KOPT-K1 (cell line): Measurements from ENCODE around the gene GBX1.

ENCODE experiments used
- H3K27ac ChIP-seq: fragments of 200-600 bp; sonication (generic); 2 replicates; pipeline ENCODE4 v1.5.1; 2016; ENCODE audit warnings: antibody characterized with exemption, mild to moderate bottlenecking, low read depth, low read length; ENCODE audit not compliant: poor library complexity, severe bottlenecking
- H3K36me3 ChIP-seq: fragments of 200-600 bp; sonication (generic); 2 replicates; pipeline ENCODE4 v1.5.1; 2017; ENCODE audit warnings: antibody characterized with exemption, mild to moderate bottlenecking, low read length, moderate library complexity; ENCODE audit not compliant: insufficient read depth
- H3K9me3 ChIP-seq: fragments of 200-600 bp; sonication (generic); 2 replicates; pipeline ENCODE4 v1.5.1; 2017; ENCODE audit warnings: antibody characterized with exemption, low read length, mild to moderate bottlenecking; ENCODE audit not compliant: insufficient read depth, poor library complexity, severe bottlenecking

Gene GBX1

GRCh38 chr7:151141311-151141854 is 26.1 kb downstream of the GBX1 start:
- Histone ChIP-seq H3K36me3 (no peaks in the 10 kb centered on the region; the same call in 1 of the 2 replicates), H3K27ac (no peak overlapping the region), H3K9me3 (no peaks in the 10 kb centered on the region)

DNA sequence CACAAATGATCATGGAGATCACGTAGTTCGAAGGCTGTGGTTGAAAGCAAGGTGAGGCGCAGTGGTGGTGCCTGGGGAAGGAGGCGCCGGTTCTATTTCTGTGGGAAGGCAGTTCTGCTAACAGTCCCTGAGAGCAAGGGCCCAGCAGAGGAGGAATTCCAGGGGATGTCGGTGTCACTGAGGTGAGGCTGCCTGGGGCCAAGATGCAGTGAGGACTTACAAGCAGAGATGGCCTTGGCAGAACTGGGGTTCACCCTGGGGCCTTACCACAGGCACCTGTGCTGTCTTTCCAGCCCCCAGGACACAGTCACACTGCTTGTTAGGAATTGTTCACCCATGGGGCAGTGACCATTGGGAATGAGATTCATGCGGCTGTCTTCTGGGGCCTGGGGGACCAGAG is 26.7 kb downstream of the GBX1 start:
- Histone ChIP-seq H3K9me3 (no peaks in the 10 kb centered on the region), H3K27ac (no peak overlapping the region), H3K36me3 (no peaks in the 10 kb centered on the region; the same call in 1 of the 2 replicates)

GRCh38 chr7:151139791-151140190 is 27.7 kb downstream of the GBX1 start:
- Histone ChIP-seq H3K27ac (no peak overlapping the region), H3K36me3 (peaks cover 7% of the 10 kb centered on the region; the same call in 1 of the 2 replicates), H3K9me3 (no peaks in the 10 kb centered on the region)

DNA sequence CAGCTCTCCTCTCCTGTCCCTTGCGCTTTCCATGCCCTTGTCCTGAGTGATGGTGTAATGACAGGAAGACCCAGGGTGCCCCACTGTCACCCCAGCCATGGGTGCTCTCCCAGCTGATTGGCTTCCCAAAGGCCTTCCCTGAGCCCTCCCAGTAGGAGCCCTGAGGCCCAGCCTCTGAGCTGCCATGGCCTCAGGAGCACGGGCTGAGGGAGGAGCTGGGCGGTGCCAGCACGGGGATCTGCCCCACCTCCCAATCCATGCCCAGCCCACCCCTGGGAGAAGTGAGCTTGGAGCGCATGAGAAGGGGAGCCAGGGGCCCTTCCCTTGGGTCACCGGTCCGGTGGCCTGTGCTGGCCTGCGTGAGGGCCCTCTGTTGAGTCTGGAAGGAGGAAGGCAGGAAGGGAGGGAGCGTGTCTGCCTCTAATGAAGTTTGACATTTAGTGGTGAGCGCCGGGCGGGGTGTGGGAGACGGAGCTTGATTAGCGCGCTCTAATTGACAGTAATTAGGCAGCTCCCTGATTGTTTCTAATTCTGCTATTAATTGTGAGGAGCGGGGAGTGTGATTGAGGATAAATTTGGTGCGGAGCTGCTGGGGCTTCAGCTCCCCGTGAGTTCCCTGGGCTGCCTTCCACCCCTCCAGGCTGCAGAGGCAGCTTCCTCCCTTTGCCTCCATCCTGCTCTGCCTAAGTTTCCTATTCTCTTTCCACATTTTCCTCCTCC is 28.3 kb downstream of the GBX1 start:
- Histone ChIP-seq H3K36me3 (peaks cover 7% of the 10 kb centered on the region; the same call in 1 of the 2 replicates), H3K9me3 (no peaks in the 10 kb centered on the region), H3K27ac (no peak overlapping the region)

DNA sequence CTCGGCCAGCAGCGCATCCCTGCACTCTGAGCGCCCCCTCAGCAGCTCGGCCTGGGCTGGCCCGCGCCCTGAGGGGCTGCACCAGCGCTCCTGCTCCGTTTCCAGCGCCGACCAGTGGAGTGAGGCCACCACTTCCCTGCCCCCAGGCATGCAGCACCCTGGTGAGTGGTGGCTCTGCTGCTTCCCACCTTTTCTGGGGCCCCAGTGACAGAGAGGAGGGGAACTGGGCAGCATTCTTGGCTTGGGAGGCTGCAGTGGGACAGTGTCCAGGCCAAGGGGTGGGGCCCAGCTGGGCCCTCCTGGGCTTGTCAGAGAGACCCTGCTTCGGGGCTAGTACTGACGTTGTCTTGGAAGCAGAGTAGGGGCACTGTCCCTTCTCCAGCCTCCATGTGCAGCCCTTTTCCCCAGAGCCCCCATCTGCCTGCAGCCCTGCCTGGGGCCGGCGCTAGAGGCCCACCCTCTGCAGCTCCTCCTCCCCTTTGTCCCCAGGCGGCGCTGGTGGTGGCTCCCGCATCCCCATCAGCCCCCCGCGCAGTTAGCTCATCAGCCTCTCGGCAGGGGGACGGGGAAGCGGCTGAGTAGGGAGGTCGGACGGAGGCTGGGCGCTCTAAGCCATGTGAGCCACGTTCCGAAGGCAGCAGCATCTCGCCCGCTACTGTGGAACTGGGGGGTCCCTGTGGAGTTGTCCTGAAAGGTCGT is 29.2 kb downstream of the GBX1 start:
- H3K9me3 ChIP-seq = no peaks in the 10 kb centered on the region
- peaks cover 7% of the 10 kb centered on the region; the same call in 1 of the 2 replicates for H3K36me3 ChIP-seq
- no peak overlapping the region for H3K27ac ChIP-seq

DNA sequence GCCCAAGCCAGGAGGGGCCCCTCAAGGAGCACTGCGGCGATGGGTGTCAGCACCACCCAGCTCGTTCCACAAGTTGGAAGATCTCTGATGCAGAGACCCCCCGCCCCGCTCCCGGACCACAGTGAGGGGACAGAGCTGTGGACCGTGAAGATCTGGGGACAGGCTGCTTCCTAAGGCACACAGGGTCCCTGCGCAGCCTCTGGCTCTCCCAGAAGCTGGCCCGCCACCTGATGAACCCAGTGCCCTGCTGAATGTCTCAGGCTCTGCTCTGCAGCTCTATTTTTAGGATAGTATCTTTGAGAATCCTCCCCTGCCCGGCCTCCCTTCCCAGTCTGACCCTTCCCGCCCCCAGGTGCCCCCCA is 29.7 kb downstream of the GBX1 start:
- Histone ChIP-seq H3K9me3 (no peaks in the 10 kb centered on the region), H3K27ac (no peak overlapping the region), H3K36me3 (peaks cover 7% of the 10 kb centered on the region; the same call in 1 of the 2 replicates)

GRCh38 chr7:151137076-151137675 is 30.3 kb downstream of the GBX1 start:
- Histone ChIP-seq H3K27ac (no peak overlapping the region), H3K9me3 (no peaks in the 10 kb centered on the region), H3K36me3 (peaks cover 7% of the 10 kb centered on the region; the same call in 1 of the 2 replicates)

- H3K9me3 ChIP-seq = no peaks in the 10 kb centered on the region
- no peak overlapping the region for H3K27ac ChIP-seq
- peaks cover 7% of the 10 kb centered on the region; the same call in 1 of the 2 replicates for H3K36me3 ChIP-seq
Observed at GRCh38 chr7:151135866-151136843, 31.3 kb downstream of the GBX1 start.

GRCh38 chr7:151135525-151135845 is 32.0 kb downstream of the GBX1 start:
- H3K27ac ChIP-seq = no peak overlapping the region
- H3K36me3 ChIP-seq = peaks cover 7% of the 10 kb centered on the region; the same call in 1 of the 2 replicates
- H3K9me3 ChIP-seq = no peaks in the 10 kb centered on the region

DNA sequence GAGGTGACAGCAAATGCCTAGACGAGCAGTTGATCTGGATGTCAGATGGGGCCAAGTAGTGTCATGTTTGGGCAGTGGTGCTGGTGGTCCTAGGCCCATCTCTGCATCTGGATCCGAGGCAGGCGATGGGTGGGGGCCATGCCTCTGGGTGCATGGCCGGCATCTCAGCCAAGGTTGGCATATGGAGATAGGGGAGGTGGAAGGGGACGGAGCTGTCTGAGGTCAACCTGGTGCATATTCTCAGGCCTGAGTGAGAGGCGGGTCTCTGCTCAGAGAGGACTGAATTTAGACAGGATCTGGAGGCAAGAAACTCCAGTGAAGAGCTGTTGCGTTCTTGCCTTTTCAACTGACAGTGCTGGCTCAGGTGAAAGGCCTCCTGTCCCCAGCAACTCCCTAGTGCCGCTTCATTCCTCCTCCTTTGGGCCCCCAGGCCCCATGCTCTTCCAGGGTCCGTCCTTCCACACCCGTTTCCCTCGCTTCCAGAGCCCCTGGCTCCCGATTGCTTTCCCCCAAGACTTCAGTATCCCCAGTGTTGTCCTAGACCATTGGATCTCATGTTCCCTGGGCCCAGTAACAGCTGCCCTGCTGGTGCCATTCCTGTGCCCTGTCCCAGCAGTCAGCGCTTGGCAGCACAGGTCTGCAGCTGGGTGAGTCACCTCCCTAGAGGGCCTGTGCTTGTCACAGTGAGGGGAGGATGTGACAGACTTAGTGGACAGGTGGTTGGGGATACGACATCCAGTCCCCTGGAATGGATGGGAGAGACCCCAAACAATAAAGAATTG is 32.6 kb downstream of the GBX1 start:
- Histone ChIP-seq H3K9me3 (no peaks in the 10 kb centered on the region), H3K36me3 (peaks cover 7% of the 10 kb centered on the region; the same call in 1 of the 2 replicates), H3K27ac (no peak overlapping the region)

DNA sequence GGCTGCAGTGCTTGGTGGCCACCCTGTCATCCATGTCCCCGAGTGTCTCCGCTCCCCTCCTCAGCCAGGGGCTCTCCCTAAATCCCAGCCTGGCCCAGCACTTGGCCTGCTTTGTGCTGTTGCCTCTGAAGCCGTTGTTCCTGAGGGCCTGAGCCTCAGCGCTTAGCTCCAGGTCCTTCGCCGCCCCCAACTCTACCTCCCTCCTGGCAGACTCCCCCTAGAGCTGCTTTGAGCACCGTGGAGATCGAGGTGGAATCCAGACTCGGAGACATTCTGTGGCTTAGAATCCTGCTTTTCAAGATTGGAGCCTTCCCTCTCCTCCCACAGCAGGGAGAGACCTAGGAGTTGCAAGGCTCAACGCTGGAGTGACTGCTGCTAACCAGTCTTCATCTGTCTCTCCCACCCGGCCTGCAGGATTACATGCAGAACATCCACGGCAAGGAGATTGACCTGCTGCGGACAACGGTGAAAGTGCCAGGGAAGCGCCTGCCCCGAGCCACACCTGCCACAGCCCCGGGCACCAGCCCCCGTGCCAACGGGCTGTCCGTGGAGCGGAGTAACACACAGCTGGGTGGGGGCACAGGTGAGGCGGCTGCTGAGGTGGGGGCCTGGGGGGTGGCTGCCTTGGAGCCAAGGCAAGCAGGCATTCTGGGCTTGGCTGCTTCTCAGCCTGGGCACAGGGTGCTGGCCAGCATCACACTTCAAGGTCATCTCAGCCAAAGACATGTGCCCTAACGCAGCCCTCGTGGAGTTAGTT is 33.3 kb downstream of the GBX1 start:
- Histone ChIP-seq H3K36me3 (peaks cover 7% of the 10 kb centered on the region; the same call in 1 of the 2 replicates), H3K9me3 (no peaks in the 10 kb centered on the region), H3K27ac (no peak overlapping the region)

DNA sequence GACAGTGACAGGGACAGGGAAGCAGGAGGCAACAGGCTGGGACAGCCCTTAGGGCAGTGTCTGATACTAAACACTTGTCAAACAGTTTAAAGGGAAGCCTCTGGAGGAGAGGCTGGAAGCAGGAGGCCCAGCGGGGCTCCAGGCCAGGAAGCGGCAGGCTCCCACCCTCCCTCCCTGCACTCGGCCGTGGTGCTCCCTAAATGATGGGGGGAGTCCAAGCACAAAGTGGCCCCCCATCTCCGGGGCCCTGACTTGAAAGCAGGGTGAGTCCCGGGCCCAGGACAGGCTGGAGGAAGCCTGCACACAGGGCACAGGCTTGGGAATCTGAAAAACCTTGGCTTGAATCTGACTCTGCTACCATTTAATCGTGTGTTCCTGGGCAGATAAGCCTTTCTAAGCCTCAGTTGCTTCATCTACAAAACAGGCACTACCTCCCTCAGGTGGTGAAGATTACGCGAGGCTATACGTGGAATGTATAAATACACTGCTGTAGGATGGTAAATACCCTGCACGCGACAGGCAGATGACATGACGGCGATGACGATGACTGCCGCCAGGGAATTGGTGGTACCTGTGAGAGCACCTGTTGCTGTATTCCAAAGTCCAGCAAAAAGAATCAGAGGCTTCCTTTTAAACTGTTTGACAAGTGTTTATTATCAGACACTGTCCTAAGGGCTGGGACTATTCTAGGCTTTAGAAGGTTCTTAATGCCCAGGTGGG is 34.1 kb downstream of the GBX1 start:
- H3K27ac ChIP-seq = no peak overlapping the region
- peaks cover 10% of the 10 kb centered on the region; the same call in 1 of the 2 replicates for H3K36me3 ChIP-seq
- H3K9me3 ChIP-seq = no peaks in the 10 kb centered on the region
